Endodermal cell (in vitro differentiated cells): ENCODE measurements around the gene CD276. TPM values are rescaled to one million over a fixed set of nuclear protein-coding genes. Genes with fewer than 3 reads are reported as not detected.

Experiments
- DNase-seq: peaks from one replicate; pipeline ENCODE4 v3.0.0-alpha.2; 2017
- H3K27ac ChIP-seq: 2 replicates; pipeline ENCODE4 v1.5.1; 2013; ENCODE audit warnings: mild to moderate bottlenecking, low read depth, low read length, moderate library complexity
- H3K27me3 ChIP-seq: 2 replicates; pipeline ENCODE4 v1.6.1; 2013; ENCODE audit warnings: mild to moderate bottlenecking, low read length, moderate library complexity; ENCODE audit not compliant: insufficient read depth, control insufficient read depth, poor library complexity, severe bottlenecking
- H3K36me3 ChIP-seq: 2 replicates; pipeline ENCODE4 v1.7.0; 2013; ENCODE audit warnings: mild to moderate bottlenecking, low read length, moderate library complexity; ENCODE audit not compliant: control insufficient read depth, insufficient read depth
- H3K4me1 ChIP-seq: one replicate; pipeline ENCODE4 v1.7.0; 2013; ENCODE audit warnings: low read length; ENCODE audit not compliant: control insufficient read depth, insufficient read depth
- H3K4me3 ChIP-seq: 2 replicates; pipeline ENCODE4 v1.5.1; 2013; ENCODE audit warnings: mild to moderate bottlenecking, low read length, moderate library complexity
- H3K9ac ChIP-seq: 2 replicates; pipeline ENCODE4 v1.6.1; 2013; ENCODE audit warnings: mild to moderate bottlenecking, low read length, moderate library complexity; ENCODE audit not compliant: poor library complexity, severe bottlenecking; ENCODE audit errors: extremely low read depth
- H3K9me3 ChIP-seq: 2 replicates; pipeline ENCODE4 v1.6.1; 2013; ENCODE audit warnings: mild to moderate bottlenecking, low read length, moderate library complexity; ENCODE audit not compliant: control insufficient read depth
- H3K27ac Mint-ChIP-seq: 2 replicates; pipeline ENCODE4 v1.8.0; 2020; ENCODE audit warnings: mixed read lengths
- H3K27me3 Mint-ChIP-seq: 2 replicates; pipeline ENCODE4 v1.8.0; 2021; ENCODE audit warnings: mild to moderate bottlenecking, mixed read lengths; ENCODE audit not compliant: insufficient read depth
- H3K36me3 Mint-ChIP-seq: 2 replicates; pipeline ENCODE4 v1.8.0; 2020; ENCODE audit warnings: low read depth, mixed read lengths
- H3K4me1 Mint-ChIP-seq: 2 replicates; pipeline ENCODE4 v1.8.0; 2020; ENCODE audit warnings: mixed read lengths
- H3K4me3 Mint-ChIP-seq: 2 replicates; pipeline ENCODE4 v1.8.0; 2020; ENCODE audit warnings: mild to moderate bottlenecking, moderate library complexity, mixed read lengths
- H3K9me3 Mint-ChIP-seq: 2 replicates; pipeline ENCODE4 v1.8.0; 2020; ENCODE audit warnings: mild to moderate bottlenecking, mixed read lengths
- WGBS, 2 experiments: methylation state at CpG; one replicate each; pipeline versions ENCODE4 v1.1.5 to v1.1.7; 2013; ENCODE audit warnings: missing lambda C conversion rate in 2 of 2, mixed read lengths in 1 of 2; ENCODE audit not compliant: insufficient coverage in 1 of 2, insufficient read length in 1 of 2; 5-methylcytosine and 5-hydroxymethylcytosine counted together
- total RNA-seq, 2 donors: library from RNA; stranded (reverse); fragmentation: NEBNext Ultra II Directional in 1 of 2; extraction: Animal tissue kit (Norgen Biotek cat#: 25700) in 1 of 2; gene quantifications; 2 replicates in 1 of 2; 3 replicates in 1 of 2; pipeline ENCODE4 v1.2.1, GENCODE V29; 2021
- TF ChIP-seq, protein P1 (sequence below): fragments of 200-600 bp; sonication (generic); conservative IDR thresholded peaks from 2 replicates; pipeline ENCODE4 v1.5.0; 2021; ENCODE audit warnings: antibody characterized with exemption, mild to moderate bottlenecking

Gene CD276
- total RNA-seq, 2 donors from 2014 or later: 122 to 133 TPM

DNA sequence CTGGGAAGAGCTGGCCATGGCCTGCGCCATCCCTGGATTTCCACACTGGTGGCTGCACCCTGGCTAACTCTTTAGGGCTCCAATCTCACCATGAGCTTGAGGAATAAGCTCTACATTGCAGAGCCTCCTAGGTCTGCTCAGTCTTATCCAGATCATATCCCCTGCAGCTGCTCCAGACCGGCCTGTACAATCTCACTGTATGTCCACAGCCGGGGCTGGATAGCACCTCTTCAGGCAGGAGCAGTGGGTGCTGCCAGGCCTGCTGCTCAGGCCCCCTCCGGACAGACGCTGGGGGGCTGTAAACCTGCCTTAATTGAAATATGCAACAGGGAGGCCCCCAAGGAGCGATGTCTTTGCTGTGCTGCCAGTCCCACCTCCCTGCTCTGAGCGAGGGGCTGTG, 53.4 kb downstream of the CD276 start:
- Mint-ChIP-seq H3K27me3 (peaks cover 92% of the 10 kb centered on the region), H3K27ac (no peak overlapping the region), H3K4me1 (peaks cover 11% of the 10 kb centered on the region), H3K4me3 (no peak overlapping the region), H3K9me3 (peaks cover 2% of the 10 kb centered on the region), H3K36me3 (no peaks in the 10 kb centered on the region)
- 90 to 91% methylated on average over 4 to 7 of the region's 7 CpGs for WGBS, 2 experiments
- Histone ChIP-seq H3K4me3 (no peak overlapping the region), H3K36me3 (no peaks in the 10 kb centered on the region), H3K27ac (no peak overlapping the region), H3K9ac (no peak overlapping the region), H3K9me3 (no peaks in the 10 kb centered on the region), H3K27me3 (peaks cover 76% of the 10 kb centered on the region), H3K4me1 (peaks cover 11% of the 10 kb centered on the region)
- TF ChIP-seq, protein P1, sequence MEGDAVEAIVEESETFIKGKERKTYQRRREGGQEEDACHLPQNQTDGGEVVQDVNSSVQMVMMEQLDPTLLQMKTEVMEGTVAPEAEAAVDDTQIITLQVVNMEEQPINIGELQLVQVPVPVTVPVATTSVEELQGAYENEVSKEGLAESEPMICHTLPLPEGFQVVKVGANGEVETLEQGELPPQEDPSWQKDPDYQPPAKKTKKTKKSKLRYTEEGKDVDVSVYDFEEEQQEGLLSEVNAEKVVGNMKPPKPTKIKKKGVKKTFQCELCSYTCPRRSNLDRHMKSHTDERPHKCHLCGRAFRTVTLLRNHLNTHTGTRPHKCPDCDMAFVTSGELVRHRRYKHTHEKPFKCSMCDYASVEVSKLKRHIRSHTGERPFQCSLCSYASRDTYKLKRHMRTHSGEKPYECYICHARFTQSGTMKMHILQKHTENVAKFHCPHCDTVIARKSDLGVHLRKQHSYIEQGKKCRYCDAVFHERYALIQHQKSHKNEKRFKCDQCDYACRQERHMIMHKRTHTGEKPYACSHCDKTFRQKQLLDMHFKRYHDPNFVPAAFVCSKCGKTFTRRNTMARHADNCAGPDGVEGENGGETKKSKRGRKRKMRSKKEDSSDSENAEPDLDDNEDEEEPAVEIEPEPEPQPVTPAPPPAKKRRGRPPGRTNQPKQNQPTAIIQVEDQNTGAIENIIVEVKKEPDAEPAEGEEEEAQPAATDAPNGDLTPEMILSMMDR: no peak
- no peak for DNase-seq

DNA sequence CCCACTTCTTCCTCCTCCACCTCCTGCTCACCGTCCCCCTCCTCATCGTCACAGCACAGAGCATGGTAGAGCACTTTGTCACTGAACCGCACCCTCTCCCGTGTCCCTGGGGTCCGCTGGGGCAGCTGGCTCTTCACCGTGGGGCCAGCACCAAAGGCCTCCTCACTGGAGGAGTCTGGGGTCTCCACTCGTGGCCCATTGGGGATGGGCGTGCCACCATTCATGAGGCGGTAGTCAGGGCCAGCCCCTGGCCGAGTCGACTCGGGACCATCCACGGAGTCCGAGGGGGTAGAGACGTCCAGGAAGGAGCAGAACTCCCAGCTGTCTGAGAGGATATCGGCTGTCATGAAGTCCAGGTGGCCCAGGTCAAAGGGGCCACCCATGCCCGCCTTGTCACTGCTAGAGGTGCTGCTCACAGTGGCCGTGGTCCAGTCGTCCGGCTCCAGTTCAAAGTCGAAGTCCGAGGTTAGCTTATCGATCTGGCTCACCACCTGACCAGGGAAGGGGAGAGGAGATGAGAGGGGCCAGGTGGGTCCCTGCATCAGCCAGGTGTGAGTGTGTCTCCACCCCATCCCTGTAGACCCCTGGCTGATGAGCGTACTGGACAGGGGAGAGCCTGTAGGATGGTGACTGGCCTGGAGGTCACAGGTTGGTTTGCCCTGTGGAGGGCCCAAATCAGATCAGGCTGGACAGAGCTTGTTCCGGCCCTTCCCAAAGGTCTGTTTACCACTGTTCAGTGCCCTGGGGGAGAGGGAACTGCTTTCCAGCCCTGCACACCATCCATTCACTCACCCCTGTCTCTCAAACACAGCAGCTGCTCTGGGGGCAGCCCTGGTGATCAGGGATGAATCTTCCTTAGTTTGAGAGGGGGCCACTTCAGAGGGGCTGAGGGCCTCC, 56.2 kb downstream of the CD276 start:
- H3K4me1 ChIP-seq: peaks cover 4% of the 10 kb centered on the region
- no peak overlapping the region for H3K27ac ChIP-seq
- H3K9ac ChIP-seq: no peak overlapping the region
- H3K36me3 ChIP-seq: no peaks in the 10 kb centered on the region
- H3K27me3 ChIP-seq: peaks cover 77% of the 10 kb centered on the region
- Mint-ChIP-seq H3K4me3 (no peak overlapping the region), H3K36me3 (no peaks in the 10 kb centered on the region), H3K27me3 (peaks cover 84% of the 10 kb centered on the region), H3K27ac (no peak overlapping the region), H3K9me3 (no peaks in the 10 kb centered on the region), H3K4me1 (no peaks in the 10 kb centered on the region)
- H3K4me3 ChIP-seq: no peak overlapping the region
- 92 to 94% methylated on average over 18 to 25 of the region's 25 CpGs for WGBS, 2 experiments
- H3K9me3 ChIP-seq: no peaks in the 10 kb centered on the region
- TF ChIP-seq, protein P1: no peak
- DNase-seq: no peak

DNA sequence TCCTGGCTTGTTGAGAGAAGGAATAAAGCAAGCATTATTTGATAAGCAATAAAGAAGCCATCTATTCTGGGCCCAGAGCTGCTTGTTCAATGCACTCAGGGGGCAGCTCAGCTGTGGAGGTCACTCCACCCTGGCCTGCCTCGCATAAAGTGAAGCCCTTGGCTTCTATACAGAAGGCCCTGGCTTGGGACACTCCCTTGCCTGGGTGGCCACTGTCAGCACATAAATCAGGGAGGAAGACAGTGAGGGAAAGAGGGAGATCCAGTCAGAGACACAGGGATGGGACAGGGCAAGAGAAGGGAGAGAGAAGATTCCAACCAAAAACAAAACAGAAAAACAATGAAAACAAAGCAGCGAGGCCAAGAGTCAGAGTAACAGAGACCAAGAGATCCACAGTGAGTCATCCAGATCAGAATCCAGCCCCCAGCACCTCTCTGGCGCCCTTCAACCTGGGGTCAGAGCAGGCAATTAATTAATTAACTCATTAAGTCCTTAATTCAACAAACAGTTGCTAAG, 57.2 kb downstream of the CD276 start:
- TF ChIP-seq, protein P1: no peak
- H3K36me3 ChIP-seq: no peaks in the 10 kb centered on the region
- peaks cover 73% of the 10 kb centered on the region for H3K27me3 ChIP-seq
- no peaks in the 10 kb centered on the region for H3K9me3 ChIP-seq
- Mint-ChIP-seq H3K27me3 (peaks cover 83% of the 10 kb centered on the region), H3K4me3 (no peak overlapping the region), H3K27ac (no peak overlapping the region), H3K9me3 (no peaks in the 10 kb centered on the region), H3K4me1 (peaks cover 4% of the 10 kb centered on the region), H3K36me3 (no peaks in the 10 kb centered on the region)
- no peak for DNase-seq
- no peak overlapping the region for H3K9ac ChIP-seq
- H3K4me1 ChIP-seq: peaks cover 4% of the 10 kb centered on the region
- 91% methylated on average over 3 of the region's 3 CpGs; no CpG with 5 or more reads in 1 of the 2 experiments for WGBS, 2 experiments
- H3K27ac ChIP-seq: no peak overlapping the region
- H3K4me3 ChIP-seq: no peak overlapping the region
